ENCODE results near the gene PRUNE2.

DNA sequence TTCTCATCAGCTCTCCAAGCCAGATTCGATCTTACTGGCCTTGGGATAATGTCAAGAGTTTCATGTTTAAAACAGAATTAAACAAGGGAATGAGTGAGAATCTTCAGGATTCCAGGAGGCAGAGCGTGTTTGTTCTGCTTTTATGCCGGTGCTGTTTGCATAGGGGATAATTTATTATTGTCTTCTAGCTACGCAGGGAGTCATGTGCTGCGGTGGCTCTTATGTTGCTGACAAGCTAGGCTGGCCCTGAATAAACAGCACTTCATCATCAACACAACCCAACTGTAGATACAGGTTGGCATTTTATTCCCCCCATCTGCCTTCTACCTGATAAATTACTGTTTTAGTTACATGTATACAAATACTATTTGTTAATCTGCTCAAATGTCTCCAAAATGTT, 188.7 kb downstream of the PRUNE2 start:
- TF ChIP-seq, protein P1, sequence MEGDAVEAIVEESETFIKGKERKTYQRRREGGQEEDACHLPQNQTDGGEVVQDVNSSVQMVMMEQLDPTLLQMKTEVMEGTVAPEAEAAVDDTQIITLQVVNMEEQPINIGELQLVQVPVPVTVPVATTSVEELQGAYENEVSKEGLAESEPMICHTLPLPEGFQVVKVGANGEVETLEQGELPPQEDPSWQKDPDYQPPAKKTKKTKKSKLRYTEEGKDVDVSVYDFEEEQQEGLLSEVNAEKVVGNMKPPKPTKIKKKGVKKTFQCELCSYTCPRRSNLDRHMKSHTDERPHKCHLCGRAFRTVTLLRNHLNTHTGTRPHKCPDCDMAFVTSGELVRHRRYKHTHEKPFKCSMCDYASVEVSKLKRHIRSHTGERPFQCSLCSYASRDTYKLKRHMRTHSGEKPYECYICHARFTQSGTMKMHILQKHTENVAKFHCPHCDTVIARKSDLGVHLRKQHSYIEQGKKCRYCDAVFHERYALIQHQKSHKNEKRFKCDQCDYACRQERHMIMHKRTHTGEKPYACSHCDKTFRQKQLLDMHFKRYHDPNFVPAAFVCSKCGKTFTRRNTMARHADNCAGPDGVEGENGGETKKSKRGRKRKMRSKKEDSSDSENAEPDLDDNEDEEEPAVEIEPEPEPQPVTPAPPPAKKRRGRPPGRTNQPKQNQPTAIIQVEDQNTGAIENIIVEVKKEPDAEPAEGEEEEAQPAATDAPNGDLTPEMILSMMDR (IDR thresholded peaks at IDR 0.05; ENCODE audit: insufficient read depth, low read depth, low read length): no peak
- no peak for TF ChIP-seq EZH2 (IDR thresholded peaks at IDR 0.05; ENCODE audit: insufficient read depth, low read length)
